Lower lobe of right lung (tissue), 2 donors: ENCODE measurements around the gene KRTAP12-3. TPM values are rescaled to one million over a fixed set of nuclear protein-coding genes. Genes with fewer than 3 reads are reported as not detected.

Experiments used
- ATAC-seq, 2 donors: fragments of 200-7000 bp; cut with Tn5 transposase; one replicate each; pipeline ENCODE4 v1.9.1; 2020 to 2022; ENCODE audit warnings: mild to moderate bottlenecking in 2 of 2, moderate library complexity in 2 of 2
- DNase-seq: peaks from one replicate; pipeline ENCODE4 v3.0.0-alpha.2; 2020
- H3K27ac ChIP-seq: fragments of 200-600 bp; one replicate; pipeline ENCODE4 v1.8.0; 2022
- H3K27me3 ChIP-seq: fragments of 200-600 bp; one replicate; pipeline ENCODE4 v1.8.0; 2022; ENCODE audit warnings: low read depth
- H3K36me3 ChIP-seq: fragments of 200-600 bp; one replicate; pipeline ENCODE4 v1.8.0; 2022; ENCODE audit warnings: mild to moderate bottlenecking
- H3K4me1 ChIP-seq: fragments of 200-600 bp; one replicate; pipeline ENCODE4 v1.8.0; 2022
- H3K4me3 ChIP-seq: fragments of 200-600 bp; one replicate; pipeline ENCODE4 v1.8.0; 2022; ENCODE audit warnings: mild to moderate bottlenecking
- H3K9me3 ChIP-seq: fragments of 200-600 bp; one replicate; pipeline ENCODE4 v1.8.0; 2022
- intact Hi-C: fragments of 100-400 bp; cut with DNase I; formaldehyde crosslinking; loops from one replicate; pipeline ENCODE4 v1.11.0; 2022
- total RNA-seq: library from RNA; stranded (reverse); fragmentation: NEBNext Ultra II Directional; extraction: Animal tissue kit (Norgen Biotek cat#: 25700); gene quantifications from one replicate; pipeline ENCODE4 v1.2.1, GENCODE V29; 2021
- TF ChIP-seq, protein P1 (sequence below): fragments of 200-600 bp; IDR thresholded peaks from one replicate; pipeline ENCODE4 v1.8.0; 2022; ENCODE audit warnings: antibody characterized with exemption, mild to moderate bottlenecking
- donor health status: DM: no; HTN: yes; CAD: no; lungs with severe emphysema.

Gene KRTAP12-3
- total RNA-seq, 1 donor from 2014 or later = not detected

DNA sequence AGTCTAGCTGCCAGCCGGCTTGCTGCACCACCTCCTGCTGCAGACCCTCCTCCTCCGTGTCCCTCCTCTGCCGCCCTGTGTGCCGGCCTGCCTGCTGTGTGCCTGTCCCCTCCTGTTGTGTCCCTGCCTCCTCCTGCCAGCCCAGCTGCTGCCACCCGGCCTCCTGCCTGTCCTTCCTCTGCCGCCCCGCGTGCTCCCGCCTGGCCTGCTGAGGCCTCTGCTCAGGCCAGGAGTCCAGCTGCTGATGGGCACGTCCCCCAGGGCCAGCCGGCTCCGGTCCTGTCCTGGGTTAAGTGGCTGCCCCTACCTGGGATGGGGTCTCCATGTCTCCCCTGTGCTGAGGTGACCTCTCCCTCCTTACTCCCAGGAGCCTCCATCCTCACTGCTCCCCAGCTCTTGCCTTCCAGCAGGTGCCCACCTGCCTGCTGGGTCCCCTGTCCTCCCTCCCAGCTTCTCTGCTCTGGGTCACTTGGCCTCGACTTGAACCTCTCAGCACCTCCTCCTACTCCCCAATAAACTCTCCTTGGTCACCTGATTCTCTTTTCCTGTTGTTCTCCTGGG, 45.0 kb upstream of the KRTAP12-3 start:
- ATAC-seq (no peak), DNase-seq (no peak)
- Histone ChIP-seq H3K27me3 (no peaks in the 10 kb centered on the region), H3K4me1 (no peaks in the 10 kb centered on the region), H3K9me3 (peaks cover 13% of the 10 kb centered on the region), H3K36me3 (no peaks in the 10 kb centered on the region), H3K4me3 (no peak overlapping the region), H3K27ac (no peak overlapping the region)
- TF ChIP-seq, protein P1, sequence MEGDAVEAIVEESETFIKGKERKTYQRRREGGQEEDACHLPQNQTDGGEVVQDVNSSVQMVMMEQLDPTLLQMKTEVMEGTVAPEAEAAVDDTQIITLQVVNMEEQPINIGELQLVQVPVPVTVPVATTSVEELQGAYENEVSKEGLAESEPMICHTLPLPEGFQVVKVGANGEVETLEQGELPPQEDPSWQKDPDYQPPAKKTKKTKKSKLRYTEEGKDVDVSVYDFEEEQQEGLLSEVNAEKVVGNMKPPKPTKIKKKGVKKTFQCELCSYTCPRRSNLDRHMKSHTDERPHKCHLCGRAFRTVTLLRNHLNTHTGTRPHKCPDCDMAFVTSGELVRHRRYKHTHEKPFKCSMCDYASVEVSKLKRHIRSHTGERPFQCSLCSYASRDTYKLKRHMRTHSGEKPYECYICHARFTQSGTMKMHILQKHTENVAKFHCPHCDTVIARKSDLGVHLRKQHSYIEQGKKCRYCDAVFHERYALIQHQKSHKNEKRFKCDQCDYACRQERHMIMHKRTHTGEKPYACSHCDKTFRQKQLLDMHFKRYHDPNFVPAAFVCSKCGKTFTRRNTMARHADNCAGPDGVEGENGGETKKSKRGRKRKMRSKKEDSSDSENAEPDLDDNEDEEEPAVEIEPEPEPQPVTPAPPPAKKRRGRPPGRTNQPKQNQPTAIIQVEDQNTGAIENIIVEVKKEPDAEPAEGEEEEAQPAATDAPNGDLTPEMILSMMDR = no peak
- intact Hi-C loops = no loop called here

DNA sequence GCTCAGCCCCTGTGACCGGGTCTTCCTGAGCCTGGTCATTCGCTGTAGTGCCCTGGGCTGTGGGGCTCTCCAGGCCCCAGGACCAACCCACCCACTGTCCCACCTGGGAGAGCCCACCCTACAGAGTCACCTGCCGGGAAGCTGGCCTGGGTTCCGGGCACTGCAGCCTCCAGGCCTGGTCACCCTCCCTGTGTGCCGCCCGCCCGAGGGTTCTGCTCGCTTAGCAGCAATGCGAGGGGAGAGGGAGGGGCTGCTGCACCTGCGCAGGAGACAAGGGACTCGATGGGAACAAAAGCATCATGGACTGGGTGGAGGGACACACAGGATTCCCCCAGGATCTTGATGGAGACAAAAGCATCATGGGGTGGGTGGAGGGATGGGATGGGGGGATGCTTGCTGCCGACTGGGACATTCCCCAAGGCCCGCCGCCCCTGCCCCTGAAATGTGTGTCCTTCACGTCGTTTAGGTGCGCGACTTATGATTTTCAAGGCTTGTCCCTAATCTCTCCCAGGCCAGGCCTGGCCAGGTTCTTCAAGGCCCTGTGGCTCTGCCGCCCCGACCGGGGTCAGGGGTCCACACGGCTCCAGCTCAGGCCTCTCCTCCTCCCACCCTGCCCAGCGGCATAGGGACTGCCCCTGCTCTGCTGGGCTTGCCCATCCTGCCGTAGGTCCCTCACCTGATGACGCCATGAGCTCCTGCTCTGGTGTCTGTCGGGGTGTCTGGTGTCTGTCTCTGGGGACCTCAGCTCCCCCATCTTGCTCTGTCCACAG, 44.2 kb upstream of the KRTAP12-3 start:
- no peaks in the 10 kb centered on the region for H3K36me3 ChIP-seq
- no peak overlapping the region for H3K27ac ChIP-seq
- no peak overlapping the region for H3K4me3 ChIP-seq
- no peaks in the 10 kb centered on the region for H3K27me3 ChIP-seq
- DNase-seq (no peak), ATAC-seq (no peak)
- TF ChIP-seq, protein P1 = no peak
- intact Hi-C loops = no loop called here
- H3K4me1 ChIP-seq = no peaks in the 10 kb centered on the region
- peaks cover 13% of the 10 kb centered on the region for H3K9me3 ChIP-seq

- no peak for DNase-seq
- Histone ChIP-seq H3K4me1 (no peaks in the 10 kb centered on the region), H3K27me3 (no peaks in the 10 kb centered on the region), H3K36me3 (no peaks in the 10 kb centered on the region), H3K9me3 (peaks cover 13% of the 10 kb centered on the region), H3K4me3 (no peak overlapping the region), H3K27ac (no peak overlapping the region)
- TF ChIP-seq, protein P1 = no peak
- ATAC-seq = no peak
- intact Hi-C loops = no loop called here
Observed at GRCh38 chr21:44614161-44614631, 43.5 kb upstream of the KRTAP12-3 start.

- H3K36me3 ChIP-seq = no peaks in the 10 kb centered on the region
- no peak overlapping the region for H3K4me3 ChIP-seq
- intact Hi-C loops = no loop called here
- H3K27ac ChIP-seq = no peak overlapping the region
- no peaks in the 10 kb centered on the region for H3K27me3 ChIP-seq
- DNase-seq (no peak), ATAC-seq (no peak)
- H3K9me3 ChIP-seq = peaks cover 13% of the 10 kb centered on the region
- TF ChIP-seq, protein P1 = no peak
- no peaks in the 10 kb centered on the region for H3K4me1 ChIP-seq
Observed at GRCh38 chr21:44614961-44615391, 42.8 kb upstream of the KRTAP12-3 start.

DNA sequence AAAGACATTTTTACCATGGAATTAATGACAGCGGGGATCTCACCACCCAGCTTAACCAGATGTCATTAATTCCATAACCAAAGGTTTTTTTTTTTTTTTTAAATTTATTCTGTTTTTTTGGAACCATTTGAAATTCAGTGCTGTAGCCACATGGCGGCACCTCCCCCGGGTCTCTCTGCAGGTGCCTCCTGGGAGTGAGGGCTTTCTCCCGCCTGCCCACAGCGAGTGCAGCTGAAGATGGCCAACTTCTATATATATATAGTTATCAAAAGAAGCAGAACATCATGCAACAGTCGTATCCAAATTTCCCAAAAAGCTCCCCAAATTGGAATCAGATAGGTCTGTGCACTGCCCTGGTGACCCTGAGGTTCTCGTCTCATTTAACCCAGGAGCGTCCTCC, 42.3 kb upstream of the KRTAP12-3 start:
- peaks cover 10% of the 10 kb centered on the region for H3K9me3 ChIP-seq
- no peaks in the 10 kb centered on the region for H3K27me3 ChIP-seq
- no peak overlapping the region for H3K4me3 ChIP-seq
- ATAC-seq (no peak), DNase-seq (no peak)
- TF ChIP-seq, protein P1 = no peak
- intact Hi-C loops = no loop called here
- H3K36me3 ChIP-seq = no peaks in the 10 kb centered on the region
- H3K4me1 ChIP-seq = no peaks in the 10 kb centered on the region
- no peak overlapping the region for H3K27ac ChIP-seq
